GM12878 (cell line): ENCODE measurements around the gene PLAAT5.

Experiments
- CREB1 ChIP-seq: IDR thresholded peaks from 2 replicates; pipeline ENCODE4 v1.6.1; 2012; ENCODE audit warnings: low read depth, mild to moderate bottlenecking, inconsistent platforms
- ESRRA ChIP-seq: IDR thresholded peaks from 2 replicates; pipeline ENCODE4 v1.6.1; 2012; ENCODE audit warnings: mild to moderate bottlenecking, low read length, improper control_type of control experiment
- MYC ChIP-seq: IDR thresholded peaks from 2 replicates; pipeline ENCODE4 v1.6.1; 2011; ENCODE audit warnings: mild to moderate bottlenecking, low read length, moderate library complexity, inconsistent platforms; ENCODE audit not compliant: insufficient read depth, insufficient replicate concordance, insufficient read length, severe bottlenecking
- POLR2AphosphoS2 ChIP-seq: IDR thresholded peaks from 2 replicates; pipeline ENCODE4 v1.6.1; 2011; ENCODE audit warnings: low read depth, mild to moderate bottlenecking, low read length, improper control_type of control experiment, moderate library complexity
- ZNF622 ChIP-seq: fragments of 450-650 bp; IDR thresholded peaks from 2 replicates; pipeline ENCODE4 v1.6.1; 2017; ENCODE audit warnings: mild to moderate bottlenecking, inconsistent platforms
- TF ChIP-seq, protein P1 (sequence below): fragments of 450-650 bp; IDR thresholded peaks from 2 replicates; pipeline ENCODE4 v1.6.1; 2017; ENCODE audit warnings: mild to moderate bottlenecking
- TF ChIP-seq, protein P2 (sequence below), 3 experiments: IDR thresholded peaks in 2 of 3; conservative IDR thresholded peaks in 1 of 3; 2 replicates each; pipeline ENCODE4 v1.5.1; 2011; ENCODE audit warnings: low read depth in 3 of 3, low read length in 3 of 3, mild to moderate bottlenecking in 3 of 3, control low read depth in 2 of 3, moderate library complexity in 2 of 3, inconsistent platforms in 1 of 3, mixed read lengths in 1 of 3; ENCODE audit not compliant: control insufficient read depth in 2 of 3, insufficient read depth in 1 of 3; ENCODE audit errors: extremely low read depth in 1 of 3
- TF ChIP-seq, protein P3 (sequence below): IDR thresholded peaks from 2 replicates; pipeline ENCODE4 v1.6.1; 2011; ENCODE audit warnings: low read depth, low read length, improper control_type of control experiment, borderline replicate concordance

DNA sequence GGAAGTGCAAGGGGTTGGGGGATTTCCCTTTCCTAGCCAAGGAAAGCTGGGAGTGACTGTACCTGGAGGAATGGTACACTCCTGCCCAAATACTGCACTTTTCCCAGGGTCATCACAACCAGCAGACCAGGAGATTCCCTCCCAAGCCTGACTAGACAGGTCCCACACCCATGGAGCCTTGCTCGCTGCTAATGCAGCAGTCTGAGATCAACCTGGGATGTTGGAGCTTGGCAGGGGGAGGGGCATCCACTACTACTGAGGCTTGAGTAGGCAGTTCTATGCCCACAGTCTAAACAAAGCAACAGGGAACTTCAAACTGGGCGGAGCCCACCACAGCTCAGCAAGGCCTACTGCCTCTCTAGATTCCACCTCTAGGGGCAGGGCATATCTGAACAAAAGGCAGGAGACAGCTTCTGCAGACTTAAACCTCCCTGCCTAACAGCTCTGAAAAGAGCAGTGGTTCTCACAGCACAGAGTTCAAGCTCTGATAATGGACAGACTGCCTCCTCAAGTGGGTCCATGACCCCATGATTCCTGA, 62.9 kb downstream of the PLAAT5 start:
- TF ChIP-seq, protein P1, sequence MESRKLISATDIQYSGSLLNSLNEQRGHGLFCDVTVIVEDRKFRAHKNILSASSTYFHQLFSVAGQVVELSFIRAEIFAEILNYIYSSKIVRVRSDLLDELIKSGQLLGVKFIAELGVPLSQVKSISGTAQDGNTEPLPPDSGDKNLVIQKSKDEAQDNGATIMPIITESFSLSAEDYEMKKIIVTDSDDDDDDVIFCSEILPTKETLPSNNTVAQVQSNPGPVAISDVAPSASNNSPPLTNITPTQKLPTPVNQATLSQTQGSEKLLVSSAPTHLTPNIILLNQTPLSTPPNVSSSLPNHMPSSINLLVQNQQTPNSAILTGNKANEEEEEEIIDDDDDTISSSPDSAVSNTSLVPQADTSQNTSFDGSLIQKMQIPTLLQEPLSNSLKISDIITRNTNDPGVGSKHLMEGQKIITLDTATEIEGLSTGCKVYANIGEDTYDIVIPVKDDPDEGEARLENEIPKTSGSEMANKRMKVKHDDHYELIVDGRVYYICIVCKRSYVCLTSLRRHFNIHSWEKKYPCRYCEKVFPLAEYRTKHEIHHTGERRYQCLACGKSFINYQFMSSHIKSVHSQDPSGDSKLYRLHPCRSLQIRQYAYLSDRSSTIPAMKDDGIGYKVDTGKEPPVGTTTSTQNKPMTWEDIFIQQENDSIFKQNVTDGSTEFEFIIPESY: no peak
- TF ChIP-seq, protein P2, sequence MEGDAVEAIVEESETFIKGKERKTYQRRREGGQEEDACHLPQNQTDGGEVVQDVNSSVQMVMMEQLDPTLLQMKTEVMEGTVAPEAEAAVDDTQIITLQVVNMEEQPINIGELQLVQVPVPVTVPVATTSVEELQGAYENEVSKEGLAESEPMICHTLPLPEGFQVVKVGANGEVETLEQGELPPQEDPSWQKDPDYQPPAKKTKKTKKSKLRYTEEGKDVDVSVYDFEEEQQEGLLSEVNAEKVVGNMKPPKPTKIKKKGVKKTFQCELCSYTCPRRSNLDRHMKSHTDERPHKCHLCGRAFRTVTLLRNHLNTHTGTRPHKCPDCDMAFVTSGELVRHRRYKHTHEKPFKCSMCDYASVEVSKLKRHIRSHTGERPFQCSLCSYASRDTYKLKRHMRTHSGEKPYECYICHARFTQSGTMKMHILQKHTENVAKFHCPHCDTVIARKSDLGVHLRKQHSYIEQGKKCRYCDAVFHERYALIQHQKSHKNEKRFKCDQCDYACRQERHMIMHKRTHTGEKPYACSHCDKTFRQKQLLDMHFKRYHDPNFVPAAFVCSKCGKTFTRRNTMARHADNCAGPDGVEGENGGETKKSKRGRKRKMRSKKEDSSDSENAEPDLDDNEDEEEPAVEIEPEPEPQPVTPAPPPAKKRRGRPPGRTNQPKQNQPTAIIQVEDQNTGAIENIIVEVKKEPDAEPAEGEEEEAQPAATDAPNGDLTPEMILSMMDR (IDR thresholded peaks at IDR 0.05 in 2 of 3, conservative IDR thresholded peaks at IDR 0.05 in 1 of 3; ENCODE audit: control insufficient read depth in 2 of 3, extremely low read depth in 1 of 3, insufficient read depth in 1 of 3, low read depth in 3 of 3, low read length in 3 of 3): no peak
- TF ChIP-seq POLR2AphosphoS2: no peak
- TF ChIP-seq CREB1: no peak
- no peak for TF ChIP-seq ZNF622
- no peak for TF ChIP-seq ESRRA
- TF ChIP-seq, protein P3, sequence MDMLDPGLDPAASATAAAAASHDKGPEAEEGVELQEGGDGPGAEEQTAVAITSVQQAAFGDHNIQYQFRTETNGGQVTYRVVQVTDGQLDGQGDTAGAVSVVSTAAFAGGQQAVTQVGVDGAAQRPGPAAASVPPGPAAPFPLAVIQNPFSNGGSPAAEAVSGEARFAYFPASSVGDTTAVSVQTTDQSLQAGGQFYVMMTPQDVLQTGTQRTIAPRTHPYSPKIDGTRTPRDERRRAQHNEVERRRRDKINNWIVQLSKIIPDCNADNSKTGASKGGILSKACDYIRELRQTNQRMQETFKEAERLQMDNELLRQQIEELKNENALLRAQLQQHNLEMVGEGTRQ: no peak
- TF ChIP-seq MYC: no peak
